Embryonic facial prominence (tissue), 1 donor: ENCODE data around the gene UGT3A2.
"Not testable (repeated sequence)": the region's sequence is repeated elsewhere in the genome, so short reads cannot be mapped to it uniquely, and the experiment has no call there.

ENCODE experiments used
- DNase-seq: peaks from one replicate; pipeline ENCODE4 v3.0.0-alpha.2; 2016; ENCODE audit errors: extremely low spot score

UGT3A2 gene

DNA sequence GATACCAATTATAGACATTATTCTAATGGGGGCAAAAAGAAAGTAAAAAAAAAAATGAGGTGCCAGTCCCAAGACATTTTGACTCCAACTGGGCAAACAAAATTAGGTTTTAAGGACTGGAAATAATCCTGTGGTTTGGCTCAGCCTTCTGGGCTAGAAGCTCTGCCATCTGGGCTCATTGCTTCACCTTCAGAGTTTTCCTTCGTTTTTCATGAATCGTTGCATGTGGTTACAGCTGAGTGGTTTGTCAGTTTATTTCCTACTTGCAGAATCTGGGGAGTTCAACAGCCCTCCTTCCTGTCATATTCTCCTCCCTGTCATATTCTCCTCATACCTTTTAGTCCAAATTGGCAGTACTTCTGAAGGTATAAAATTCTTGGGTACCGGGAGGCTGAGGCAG lies 12.0 kb downstream of the UGT3A2 start:
- DNase-seq, result no peak

- no peak for DNase-seq
These were observed 14.1 kb downstream of the UGT3A2 start for GRCh38 chr5:36052538-36052937.

DNA sequence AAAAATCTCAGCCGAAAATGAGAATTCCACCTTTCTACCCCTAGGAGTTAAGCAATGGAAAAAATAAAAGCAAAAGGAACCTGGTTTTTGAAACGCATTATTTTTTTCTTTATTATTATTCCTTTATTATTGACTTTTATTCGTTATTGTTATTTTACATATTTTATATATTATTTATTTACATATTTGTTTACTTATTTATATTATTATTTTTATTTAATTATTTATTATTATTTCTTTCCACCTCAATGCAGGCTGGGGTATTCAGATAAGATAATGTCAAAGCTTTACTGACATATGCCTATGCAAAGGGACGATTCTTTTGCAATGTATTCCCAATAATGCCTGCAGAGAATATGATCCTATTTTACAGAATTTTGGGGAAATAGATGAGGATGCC lies 16.7 kb downstream of the UGT3A2 start:
- DNase-seq, result no peak

DNA sequence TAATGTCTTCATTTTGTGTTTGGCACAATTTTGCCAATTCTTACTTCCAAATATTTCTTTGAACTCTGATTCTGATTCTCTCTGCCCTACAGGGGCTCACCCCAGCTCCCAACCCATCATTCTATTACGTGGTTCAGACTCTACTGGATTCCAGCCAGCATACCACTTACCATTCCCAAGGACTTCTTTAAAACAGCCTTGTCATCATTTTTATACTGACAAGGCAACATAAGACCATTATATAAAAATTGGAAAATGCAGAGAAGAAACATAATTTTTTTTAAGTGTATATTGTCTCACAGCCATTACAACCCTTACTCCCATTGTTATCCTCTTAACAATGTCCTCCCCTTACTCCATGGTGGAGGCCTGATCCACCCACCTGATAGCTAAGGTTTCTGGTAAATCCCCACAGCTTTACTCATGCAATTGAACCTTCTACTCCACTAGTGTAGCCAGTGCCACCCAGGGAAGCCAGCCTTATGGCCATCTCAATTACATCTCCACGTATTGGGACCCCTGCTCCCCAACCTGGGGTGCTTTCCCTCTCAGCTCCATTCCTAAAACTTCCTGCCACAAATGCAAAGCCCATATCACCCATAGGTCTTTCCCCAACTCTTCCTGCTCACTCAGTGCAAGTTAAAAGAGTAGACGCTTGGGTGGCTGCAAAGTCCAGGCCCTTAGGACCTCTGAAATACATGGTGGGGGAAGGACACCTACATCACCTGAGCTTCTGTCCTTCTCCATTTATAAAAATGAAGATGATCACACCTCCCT lies 19.1 kb downstream of the UGT3A2 start:
- no peak for DNase-seq

DNA sequence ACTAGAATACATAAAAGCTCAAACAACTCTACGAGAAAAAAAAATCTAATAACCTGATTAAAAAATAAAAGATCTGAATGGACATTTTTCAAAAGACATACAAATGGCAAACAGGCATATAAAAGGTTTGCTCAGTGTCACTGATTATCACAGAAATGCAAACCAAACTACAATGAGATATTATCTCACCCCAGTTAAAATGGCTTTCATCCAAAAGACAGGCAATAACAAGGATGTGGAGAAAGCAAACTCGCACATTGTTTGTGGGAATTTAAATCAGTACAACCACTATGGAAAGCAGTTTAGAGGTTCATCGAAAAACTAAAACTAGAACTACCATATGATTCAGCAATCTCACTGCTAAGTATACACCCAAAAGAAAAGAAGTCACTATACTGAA lies 20.8 kb downstream of the UGT3A2 start:
- DNase-seq, result no peak

DNA sequence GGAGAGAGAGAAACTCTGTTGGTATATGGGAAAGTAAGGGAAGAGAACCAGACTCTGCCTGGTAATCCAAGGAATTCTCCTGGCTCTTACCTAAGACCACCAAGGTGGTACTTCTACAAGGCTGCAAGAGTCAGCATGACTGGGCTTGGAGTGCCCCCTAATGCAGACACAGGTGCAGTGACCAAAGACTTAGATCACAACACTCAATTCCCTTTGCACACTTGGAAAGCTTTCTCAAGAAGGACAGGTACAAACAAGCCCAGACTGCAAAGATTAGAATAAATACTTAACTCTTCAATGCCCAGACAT lies 25.2 kb downstream of the UGT3A2 start:
- DNase-seq, result no peak

- no peak for DNase-seq
These were observed 25.8 kb downstream of the UGT3A2 start for GRCh38 chr5:36040651-36041536.

- DNase-seq, result no peak
These were observed 31.0 kb downstream of the UGT3A2 start for GRCh38 chr5:36035696-36036095.

DNA sequence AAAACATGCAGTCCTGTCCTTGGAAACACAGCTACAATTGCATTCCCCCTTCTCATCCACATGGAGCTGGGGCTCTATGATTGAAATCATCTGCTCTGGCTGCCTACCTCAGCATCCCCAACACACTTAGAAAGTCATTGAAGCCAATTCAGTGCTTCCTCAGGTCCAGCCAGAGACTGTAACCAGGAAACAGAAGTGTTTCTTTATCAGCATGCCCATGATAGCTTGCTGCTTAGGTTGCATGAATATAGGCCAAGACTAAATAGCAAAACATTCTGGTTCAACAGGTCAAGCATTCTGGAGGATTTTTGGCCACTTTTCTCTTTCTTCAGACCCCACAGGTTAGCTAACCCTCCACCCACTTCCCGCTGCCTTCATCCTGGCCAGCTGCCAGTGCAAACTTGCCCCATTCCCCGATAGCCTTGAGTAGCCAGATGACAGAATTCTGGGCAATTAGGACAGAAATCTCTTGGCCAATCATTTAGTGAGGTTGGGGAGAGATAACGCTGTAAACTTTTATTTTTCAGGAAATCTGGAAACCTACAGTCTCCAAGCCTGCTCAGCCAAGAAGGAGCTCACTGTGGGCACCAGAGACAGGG lies 32.0 kb downstream of the UGT3A2 start:
- DNase-seq, result not testable (repeated sequence)

DNA sequence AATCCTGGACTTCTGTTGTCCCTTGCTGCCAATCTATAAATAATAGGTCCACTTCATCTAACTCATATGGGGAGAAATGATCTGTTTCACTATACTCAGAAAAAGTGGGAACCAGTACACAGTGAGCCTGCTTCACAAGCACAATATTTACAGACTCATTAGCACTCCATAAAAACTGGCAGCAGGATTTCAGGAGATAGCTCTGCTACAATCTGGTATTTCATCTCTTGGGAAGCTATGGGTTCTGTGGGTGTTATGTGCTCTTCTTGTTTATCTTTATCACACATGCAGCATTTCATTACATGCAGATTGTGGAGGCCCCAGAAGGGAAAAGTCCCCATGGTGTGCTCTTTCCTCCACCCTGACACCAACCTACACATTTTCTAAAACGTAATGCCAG lies 33.2 kb downstream of the UGT3A2 start:
- DNase-seq, result no peak

DNA sequence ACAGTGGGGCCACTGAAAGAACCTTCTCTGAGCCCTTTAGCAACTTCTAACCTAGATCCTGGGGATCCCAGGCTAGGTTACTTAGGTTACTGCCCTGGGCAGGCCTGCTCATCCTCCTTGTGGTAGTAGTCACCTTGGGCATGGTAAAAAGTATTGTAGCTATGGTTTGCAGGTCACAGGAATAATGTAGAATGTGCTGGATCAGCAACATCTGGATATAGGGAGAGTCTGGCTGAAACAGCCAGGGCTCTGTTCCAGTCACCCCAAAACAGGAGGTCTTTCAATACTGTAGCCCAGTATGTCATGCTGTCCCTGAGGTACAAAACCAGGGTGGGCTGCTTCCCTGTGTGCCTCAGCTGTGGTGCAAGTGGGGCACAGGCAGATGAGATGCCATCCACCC lies 33.6 kb downstream of the UGT3A2 start:
- no peak for DNase-seq

- DNase-seq, result no peak
These were observed 35.5 kb downstream of the UGT3A2 start for GRCh38 chr5:36031223-36031622.

DNA sequence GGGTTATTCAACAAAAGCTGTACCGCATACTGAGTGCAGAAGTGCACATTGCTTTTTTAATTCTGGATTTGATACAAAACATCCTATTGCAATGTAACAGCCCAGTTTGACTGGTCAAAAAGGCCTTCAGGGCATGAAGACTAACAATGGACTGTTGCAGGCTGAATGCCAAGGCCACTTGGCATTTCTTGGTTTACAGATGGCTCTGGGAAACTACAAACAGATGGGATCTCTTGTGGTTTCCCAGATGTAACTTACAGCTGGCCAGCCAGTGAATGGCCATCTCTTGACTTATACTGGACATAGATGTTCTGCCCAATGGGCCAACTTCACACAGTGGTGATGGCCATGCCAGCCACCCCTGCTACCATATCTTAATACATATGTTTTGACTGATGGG lies 36.8 kb downstream of the UGT3A2 start:
- DNase-seq, result no peak

- no peak for DNase-seq
These were observed 37.7 kb downstream of the UGT3A2 start for GRCh38 chr5:36028816-36029465.

- no peak for DNase-seq
These were observed 39.0 kb downstream of the UGT3A2 start for GRCh38 chr5:36027711-36028110.

DNA sequence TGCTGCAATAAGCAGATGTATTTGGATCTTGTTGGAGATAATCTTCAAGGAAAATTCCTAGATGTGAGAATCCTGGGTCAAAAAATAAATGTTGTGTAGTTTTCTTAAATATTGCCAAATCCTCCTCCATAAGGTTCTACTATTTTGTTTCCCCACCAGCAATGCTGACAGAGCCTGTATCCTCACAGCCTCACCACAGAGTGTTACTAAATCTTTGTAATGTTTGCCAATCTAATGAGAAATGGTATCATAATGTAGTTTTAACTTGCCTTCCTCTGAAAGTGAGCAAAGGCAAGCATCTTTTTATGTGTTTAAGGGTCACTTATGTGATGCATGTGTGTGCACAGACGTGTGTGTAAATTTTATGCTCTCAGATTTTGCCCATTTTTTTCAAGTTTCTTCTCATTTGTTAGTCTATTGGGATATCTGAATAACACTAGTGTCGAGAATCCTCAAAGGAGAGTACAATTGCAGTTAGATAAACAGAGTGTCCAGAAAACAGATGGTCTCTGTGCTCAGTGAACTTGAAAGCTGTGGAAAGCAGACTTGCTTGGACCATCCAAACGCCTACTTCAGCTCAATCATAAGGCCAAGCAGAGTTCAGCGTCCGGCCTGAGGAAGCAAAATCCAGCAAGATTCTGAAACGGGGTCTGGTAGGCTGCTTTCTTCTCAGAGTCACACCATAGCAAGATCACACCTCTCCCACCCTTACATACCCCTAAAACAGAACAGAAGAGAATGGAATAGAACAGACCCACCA lies 39.8 kb downstream of the UGT3A2 start:
- DNase-seq, result no peak

- DNase-seq, result not testable (repeated sequence)
These were observed 44.4 kb downstream of the UGT3A2 start for GRCh38 chr5:36022246-36022645.

DNA sequence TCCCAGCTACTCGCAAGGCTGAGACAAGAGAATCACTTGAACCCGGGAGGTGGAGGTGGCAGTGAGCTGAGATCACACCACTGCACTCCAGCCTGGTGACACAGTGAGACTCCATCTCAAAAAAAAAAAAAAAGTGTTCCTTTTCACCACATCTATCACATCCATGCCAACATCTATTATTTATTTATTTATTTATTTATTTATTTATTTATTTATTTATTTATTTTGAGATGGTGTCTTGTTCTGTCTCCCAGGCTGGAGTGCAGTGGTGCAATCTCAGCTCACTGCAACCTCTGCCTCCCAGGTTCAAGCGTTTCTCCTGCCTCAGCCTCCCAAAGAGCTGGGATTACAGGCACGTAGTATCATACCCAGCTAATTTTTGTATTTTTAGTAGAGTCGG lies 47.1 kb downstream of the UGT3A2 start:
- DNase-seq, result not testable (repeated sequence)

DNA sequence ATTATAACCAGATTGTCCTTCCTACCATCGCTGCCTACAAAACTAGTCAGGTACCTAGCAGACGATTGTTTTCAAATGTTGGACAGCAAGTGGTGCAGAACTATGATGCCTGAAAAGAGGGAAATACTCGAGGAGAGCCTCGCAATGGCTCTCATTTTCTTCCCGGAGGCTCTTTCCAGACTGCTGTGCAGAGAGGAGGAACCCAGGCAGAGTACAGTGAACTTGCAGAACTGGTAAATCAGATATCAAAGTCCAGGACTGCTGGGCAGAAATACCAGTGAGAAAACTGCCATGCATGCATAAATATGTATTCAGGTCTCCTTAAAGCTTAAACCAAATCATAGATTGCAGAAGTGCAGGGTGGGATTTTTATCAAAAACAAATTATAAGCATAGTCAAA lies 49.1 kb downstream of the UGT3A2 start:
- DNase-seq, result no peak

- no peak for DNase-seq
These were observed 49.7 kb downstream of the UGT3A2 start for GRCh38 chr5:36017004-36017403.

- no peak for DNase-seq
These were observed 53.5 kb downstream of the UGT3A2 start for GRCh38 chr5:36013182-36013581.

DNA sequence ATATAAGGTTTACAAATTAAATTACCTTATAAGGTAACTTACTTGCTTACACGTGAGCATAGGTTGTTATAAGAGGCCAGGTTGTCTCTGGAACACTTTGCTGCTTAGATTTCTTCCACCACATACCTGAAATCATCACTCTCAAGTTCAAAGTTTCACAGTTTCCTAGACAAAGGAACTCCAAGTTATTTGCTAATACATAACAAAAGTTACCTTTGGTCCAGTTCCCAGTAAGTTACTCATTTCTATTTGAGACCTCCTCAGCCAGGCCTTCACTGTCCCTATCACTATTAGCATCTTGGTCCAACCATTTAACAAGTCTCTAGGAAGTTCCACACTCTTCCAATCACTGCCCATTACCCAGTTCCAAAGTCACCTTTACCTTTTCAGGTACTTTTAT lies 57.0 kb downstream of the UGT3A2 start:
- DNase-seq, result no peak
